Glutamatergic neuron (in vitro differentiated cells): Measurements from ENCODE around the gene AKAP7. TPM values are rescaled to one million over a fixed set of nuclear protein-coding genes. Genes with fewer than 3 reads are reported as not detected.
"Not testable (repeated sequence)": the region's sequence is repeated elsewhere in the genome, so short reads cannot be mapped to it uniquely, and the experiment has no call there.

ENCODE experiments used
- DNase-seq: peaks from one replicate; pipeline ENCODE4 v3.0.0; 2022
- H3K27ac Mint-ChIP-seq: one replicate; pipeline ENCODE4 v1.8.0; 2020; ENCODE audit warnings: mild to moderate bottlenecking, mixed read lengths, inconsistent platforms; ENCODE audit not compliant: unreplicated experiment
- H3K27me3 Mint-ChIP-seq: one replicate; pipeline ENCODE4 v1.8.0; 2020; ENCODE audit warnings: mild to moderate bottlenecking, moderate library complexity, mixed read lengths, inconsistent platforms; ENCODE audit not compliant: unreplicated experiment
- H3K36me3 Mint-ChIP-seq: one replicate; pipeline ENCODE4 v1.8.0; 2020; ENCODE audit warnings: mild to moderate bottlenecking, mixed read lengths, inconsistent platforms; ENCODE audit not compliant: unreplicated experiment
- H3K4me1 Mint-ChIP-seq: one replicate; pipeline ENCODE4 v1.8.0; 2020; ENCODE audit warnings: mild to moderate bottlenecking, low read depth, mixed read lengths, inconsistent platforms; ENCODE audit not compliant: unreplicated experiment
- H3K4me3 Mint-ChIP-seq: one replicate; pipeline ENCODE4 v1.8.0; 2020; ENCODE audit warnings: mild to moderate bottlenecking, mixed read lengths, inconsistent platforms; ENCODE audit not compliant: unreplicated experiment
- H3K9me3 Mint-ChIP-seq: one replicate; pipeline ENCODE4 v1.8.0; 2020; ENCODE audit warnings: mild to moderate bottlenecking, moderate library complexity, mixed read lengths, inconsistent platforms; ENCODE audit not compliant: unreplicated experiment
- total RNA-seq: library from RNA; stranded (reverse); fragmentation: NEBNext Ultra II Directional; extraction: Animal tissue kit (Norgen Biotek cat#: 25700); gene quantifications from one replicate; pipeline ENCODE4 v1.2.1, GENCODE V29; 2021; ENCODE audit not compliant: unreplicated experiment
- TF ChIP-seq, protein P1 (sequence below): fragments of 200-600 bp; sonication (generic); IDR thresholded peaks from one replicate; pipeline ENCODE4 v1.5.0; 2021; ENCODE audit not compliant: partially characterized antibody, unreplicated experiment

Gene AKAP7
- total RNA-seq, 1 donor from 2014 or later: 5.3 TPM

DNA sequence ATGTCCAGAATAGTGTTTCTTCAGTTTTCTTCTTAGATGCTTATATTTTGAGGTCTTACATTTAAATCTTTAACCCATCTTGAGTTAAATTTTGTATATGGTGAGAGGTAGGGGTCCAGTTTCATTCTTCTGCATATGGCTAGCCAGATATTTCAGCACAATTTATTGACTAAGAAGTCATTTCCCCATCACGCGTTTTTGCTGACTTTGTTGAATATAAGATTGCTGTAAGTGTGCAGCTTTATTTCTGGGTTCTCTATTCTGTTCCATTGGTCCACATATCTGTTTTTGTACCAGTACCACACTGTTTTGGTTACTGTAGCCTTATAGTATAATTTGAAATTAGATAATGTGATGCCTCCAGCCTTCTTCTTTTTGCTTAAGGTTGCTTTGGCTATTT is 179.6 kb downstream of the AKAP7 start:
- no peaks in the 10 kb centered on the region for H3K27me3 Mint-ChIP-seq
- no peak overlapping the region for H3K4me3 Mint-ChIP-seq
- TF ChIP-seq, protein P1, sequence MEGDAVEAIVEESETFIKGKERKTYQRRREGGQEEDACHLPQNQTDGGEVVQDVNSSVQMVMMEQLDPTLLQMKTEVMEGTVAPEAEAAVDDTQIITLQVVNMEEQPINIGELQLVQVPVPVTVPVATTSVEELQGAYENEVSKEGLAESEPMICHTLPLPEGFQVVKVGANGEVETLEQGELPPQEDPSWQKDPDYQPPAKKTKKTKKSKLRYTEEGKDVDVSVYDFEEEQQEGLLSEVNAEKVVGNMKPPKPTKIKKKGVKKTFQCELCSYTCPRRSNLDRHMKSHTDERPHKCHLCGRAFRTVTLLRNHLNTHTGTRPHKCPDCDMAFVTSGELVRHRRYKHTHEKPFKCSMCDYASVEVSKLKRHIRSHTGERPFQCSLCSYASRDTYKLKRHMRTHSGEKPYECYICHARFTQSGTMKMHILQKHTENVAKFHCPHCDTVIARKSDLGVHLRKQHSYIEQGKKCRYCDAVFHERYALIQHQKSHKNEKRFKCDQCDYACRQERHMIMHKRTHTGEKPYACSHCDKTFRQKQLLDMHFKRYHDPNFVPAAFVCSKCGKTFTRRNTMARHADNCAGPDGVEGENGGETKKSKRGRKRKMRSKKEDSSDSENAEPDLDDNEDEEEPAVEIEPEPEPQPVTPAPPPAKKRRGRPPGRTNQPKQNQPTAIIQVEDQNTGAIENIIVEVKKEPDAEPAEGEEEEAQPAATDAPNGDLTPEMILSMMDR: no peak
- H3K9me3 Mint-ChIP-seq: peaks cover 6% of the 10 kb centered on the region
- DNase-seq: no peak
- no peaks in the 10 kb centered on the region for H3K4me1 Mint-ChIP-seq
- no peak overlapping the region for H3K27ac Mint-ChIP-seq
- H3K36me3 Mint-ChIP-seq: peaks cover 4% of the 10 kb centered on the region

DNA sequence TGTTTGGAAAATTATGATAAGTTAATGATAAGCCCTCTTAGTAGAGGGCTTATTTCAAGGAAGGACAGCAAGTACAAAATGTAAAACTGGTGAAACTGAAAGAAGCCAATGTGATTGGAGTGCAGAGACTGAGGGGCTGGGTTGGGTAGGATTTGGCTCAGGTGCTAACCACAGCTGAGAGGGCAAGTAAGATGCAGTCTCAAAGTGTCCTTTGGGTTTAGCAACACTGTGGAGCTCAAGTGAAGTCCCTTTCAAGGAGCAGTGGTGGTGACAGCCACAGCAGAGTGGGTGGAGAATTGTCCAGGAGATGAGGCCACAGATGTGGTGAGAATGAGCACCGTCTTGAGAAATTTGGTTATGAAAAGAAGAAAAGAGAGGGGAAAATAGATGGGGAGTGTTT is 181.4 kb downstream of the AKAP7 start:
- H3K27ac Mint-ChIP-seq: no peak overlapping the region
- H3K27me3 Mint-ChIP-seq: no peaks in the 10 kb centered on the region
- H3K9me3 Mint-ChIP-seq: peaks cover 6% of the 10 kb centered on the region
- no peak for DNase-seq
- H3K4me3 Mint-ChIP-seq: no peak overlapping the region
- peaks cover 4% of the 10 kb centered on the region for H3K36me3 Mint-ChIP-seq
- TF ChIP-seq, protein P1: no peak
- H3K4me1 Mint-ChIP-seq: no peaks in the 10 kb centered on the region

DNA sequence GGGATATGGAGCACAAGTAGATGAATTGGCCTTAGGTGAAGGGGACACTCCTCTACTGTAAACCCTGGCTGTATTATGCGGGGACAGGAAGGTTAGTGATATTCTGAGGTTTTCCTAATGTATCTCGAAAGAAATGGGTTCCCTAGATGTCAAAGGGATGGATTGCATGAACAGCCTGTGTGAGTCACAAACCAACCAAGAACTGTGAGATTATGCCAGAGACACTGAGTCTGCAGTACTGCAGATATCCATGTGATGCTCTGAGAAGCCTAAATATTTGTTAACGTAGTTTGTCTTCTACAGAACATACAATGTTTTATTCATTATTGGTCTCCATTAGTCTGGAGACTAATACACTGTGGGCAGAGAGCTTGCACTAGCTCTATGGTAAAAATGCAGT is 182.2 kb downstream of the AKAP7 start:
- no peak for DNase-seq
- no peak overlapping the region for H3K27ac Mint-ChIP-seq
- TF ChIP-seq, protein P1: no peak
- peaks cover 6% of the 10 kb centered on the region for H3K9me3 Mint-ChIP-seq
- H3K27me3 Mint-ChIP-seq: no peaks in the 10 kb centered on the region
- no peaks in the 10 kb centered on the region for H3K4me1 Mint-ChIP-seq
- no peak overlapping the region for H3K4me3 Mint-ChIP-seq
- peaks cover 4% of the 10 kb centered on the region for H3K36me3 Mint-ChIP-seq

DNA sequence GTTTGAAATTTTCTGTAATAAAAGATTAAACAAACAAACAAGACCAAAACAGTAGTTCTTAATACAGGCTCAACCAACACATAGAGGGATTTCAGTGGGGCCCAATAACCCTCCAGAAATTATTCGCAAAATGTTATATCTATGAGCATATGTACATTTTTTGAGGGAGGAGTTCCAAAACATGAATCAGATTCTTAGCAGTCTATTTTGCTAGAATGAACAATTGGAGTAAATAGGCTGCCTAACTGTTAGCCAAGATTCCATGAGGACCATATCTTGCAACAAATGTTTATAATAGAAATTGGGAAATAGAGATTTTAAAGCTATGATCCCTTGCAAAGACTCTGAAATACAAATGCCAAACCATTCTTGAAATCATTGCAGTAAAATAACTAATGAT is 186.3 kb downstream of the AKAP7 start:
- no peaks in the 10 kb centered on the region for H3K36me3 Mint-ChIP-seq
- H3K9me3 Mint-ChIP-seq: no peaks in the 10 kb centered on the region
- H3K27me3 Mint-ChIP-seq: peaks cover 1% of the 10 kb centered on the region
- H3K27ac Mint-ChIP-seq: no peak overlapping the region
- no peaks in the 10 kb centered on the region for H3K4me1 Mint-ChIP-seq
- TF ChIP-seq, protein P1: no peak
- no peak overlapping the region for H3K4me3 Mint-ChIP-seq
- no peak for DNase-seq

DNA sequence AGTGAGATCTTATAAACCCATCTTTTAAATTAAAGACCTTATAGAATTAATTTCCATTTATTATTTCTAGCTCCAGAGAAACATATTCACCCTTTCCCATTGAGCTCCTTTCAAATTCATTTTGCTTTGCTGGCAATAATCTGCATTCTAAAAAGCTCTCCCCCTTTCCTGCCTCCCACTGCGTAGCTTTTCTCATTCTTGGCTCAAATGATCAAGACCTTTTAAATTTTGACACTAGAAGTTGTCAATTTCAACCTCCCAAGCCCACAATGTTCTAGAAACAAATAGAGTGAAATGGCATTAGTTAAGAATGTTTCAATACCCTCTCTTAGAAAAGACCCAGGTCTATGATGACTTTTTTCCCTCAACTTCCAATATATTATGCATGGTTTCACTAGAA is 186.9 kb downstream of the AKAP7 start:
- no peak overlapping the region for H3K4me3 Mint-ChIP-seq
- H3K27me3 Mint-ChIP-seq: peaks cover 1% of the 10 kb centered on the region
- TF ChIP-seq, protein P1: no peak
- no peaks in the 10 kb centered on the region for H3K4me1 Mint-ChIP-seq
- no peaks in the 10 kb centered on the region for H3K9me3 Mint-ChIP-seq
- no peak for DNase-seq
- H3K36me3 Mint-ChIP-seq: no peaks in the 10 kb centered on the region
- H3K27ac Mint-ChIP-seq: no peak overlapping the region

DNA sequence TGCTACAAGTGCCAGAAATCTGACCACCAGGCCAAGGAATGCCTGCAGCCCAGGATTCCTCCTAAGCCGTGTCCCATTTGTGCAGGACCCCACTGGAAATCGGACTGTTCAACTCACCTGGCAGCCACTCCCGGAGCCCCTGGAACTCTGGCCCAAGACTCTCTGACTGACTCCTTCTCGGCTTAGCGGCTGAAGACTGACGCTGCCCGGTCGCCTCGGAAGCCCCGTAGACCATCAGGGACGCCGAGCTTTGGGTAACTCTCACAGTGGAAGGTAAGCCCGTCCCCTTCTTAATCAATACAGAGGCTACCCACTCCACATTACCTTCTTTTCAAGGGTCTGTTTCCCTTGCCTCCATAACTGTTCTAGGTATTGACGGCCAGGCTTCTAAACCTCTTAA is 190.4 kb downstream of the AKAP7 start:
- H3K27me3 Mint-ChIP-seq, H3K36me3 Mint-ChIP-seq, H3K4me3 Mint-ChIP-seq, H3K27ac Mint-ChIP-seq, H3K4me1 Mint-ChIP-seq, DNase-seq, H3K9me3 Mint-ChIP-seq: not testable (repeated sequence)

DNA sequence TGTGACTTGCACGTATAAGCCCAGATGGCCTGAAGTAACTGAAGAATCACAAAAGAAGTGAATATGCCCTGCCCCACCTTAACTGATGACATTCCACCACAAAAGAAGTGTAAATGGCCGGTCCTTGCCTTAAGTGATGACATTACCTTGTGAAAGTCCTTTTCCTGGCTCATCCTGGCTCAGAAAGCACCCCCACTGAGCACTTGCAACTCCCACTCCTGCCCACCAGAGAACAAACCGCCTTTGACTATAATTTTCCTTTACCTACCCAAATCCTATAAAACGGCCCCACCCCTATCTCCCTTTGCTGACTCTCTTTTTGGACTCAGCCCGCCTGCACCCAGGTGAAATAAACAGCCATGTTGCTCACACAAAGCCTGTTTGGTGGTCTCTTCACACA is 193.5 kb downstream of the AKAP7 start:
- not testable (repeated sequence) for DNase-seq, H3K4me1 Mint-ChIP-seq

More for the DNA sequence above, 193.5 kb downstream of the AKAP7 start:
- not testable (repeated sequence) for H3K27ac Mint-ChIP-seq, H3K9me3 Mint-ChIP-seq, H3K27me3 Mint-ChIP-seq, H3K36me3 Mint-ChIP-seq, H3K4me3 Mint-ChIP-seq
